Measurements from ENCODE around the gene LURAP1L. TPM values are rescaled to one million over a fixed set of nuclear protein-coding genes. Genes with fewer than 3 reads are reported as not detected.

LURAP1L gene
- total and polyA plus RNA-seq, 2 donors (not counting 1 experiment from before 2014, with no cell fraction given) = 39.9 to 94.1 TPM

DNA sequence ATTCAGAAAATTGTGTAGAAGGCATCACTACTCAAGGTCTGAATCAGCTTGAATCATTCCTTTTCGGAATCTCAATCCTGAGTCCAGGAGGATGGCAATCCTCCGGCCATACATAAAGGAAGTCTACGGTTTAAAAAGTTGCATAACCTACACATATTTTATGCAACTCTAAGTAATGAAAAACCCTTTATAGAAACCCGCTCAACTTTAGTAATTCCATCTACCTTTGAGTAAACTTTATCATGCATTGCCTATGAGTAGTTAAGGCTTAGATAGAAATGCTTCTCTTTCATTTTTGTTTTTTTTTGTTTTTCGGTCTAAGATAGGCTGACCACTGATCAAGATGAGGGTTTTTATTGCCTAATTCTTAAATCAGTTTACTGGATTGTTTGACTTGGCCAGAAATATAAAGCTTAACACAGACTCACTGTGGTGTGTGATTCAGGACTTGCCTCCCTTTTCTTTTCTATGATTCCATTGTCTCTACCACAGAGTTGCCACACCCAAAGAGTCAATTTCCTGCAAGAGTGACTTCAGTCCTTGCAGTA is 85.0 kb downstream of the LURAP1L start:
- no peak overlapping the region for H3K9ac ChIP-seq (ENCODE audit: insufficient read depth, low read length)
- no peak overlapping the region for H3K27ac ChIP-seq (ENCODE audit: insufficient read depth, low read length)
- no peak overlapping the region for H2AFZ ChIP-seq (ENCODE audit: low read length)
- H3K36me3 ChIP-seq (ENCODE audit: control insufficient read depth, insufficient read depth, low read length) = no peaks in the 10 kb centered on the region
- no peak overlapping the region for H3K4me3 ChIP-seq (replicated peaks in 1 of 4; ENCODE audit: control extremely low read depth in 1 of 4, insufficient read depth in 1 of 4, low read depth in 3 of 4, low read length in 4 of 4)
- no peaks in the 10 kb centered on the region for H3K79me2 ChIP-seq (ENCODE audit: control insufficient read depth, insufficient read depth, low read length)
- no peak for TF ChIP-seq EZH2 (IDR thresholded peaks at IDR 0.05; ENCODE audit: low read length, missing control alignments)
- TF ChIP-seq, protein P1, sequence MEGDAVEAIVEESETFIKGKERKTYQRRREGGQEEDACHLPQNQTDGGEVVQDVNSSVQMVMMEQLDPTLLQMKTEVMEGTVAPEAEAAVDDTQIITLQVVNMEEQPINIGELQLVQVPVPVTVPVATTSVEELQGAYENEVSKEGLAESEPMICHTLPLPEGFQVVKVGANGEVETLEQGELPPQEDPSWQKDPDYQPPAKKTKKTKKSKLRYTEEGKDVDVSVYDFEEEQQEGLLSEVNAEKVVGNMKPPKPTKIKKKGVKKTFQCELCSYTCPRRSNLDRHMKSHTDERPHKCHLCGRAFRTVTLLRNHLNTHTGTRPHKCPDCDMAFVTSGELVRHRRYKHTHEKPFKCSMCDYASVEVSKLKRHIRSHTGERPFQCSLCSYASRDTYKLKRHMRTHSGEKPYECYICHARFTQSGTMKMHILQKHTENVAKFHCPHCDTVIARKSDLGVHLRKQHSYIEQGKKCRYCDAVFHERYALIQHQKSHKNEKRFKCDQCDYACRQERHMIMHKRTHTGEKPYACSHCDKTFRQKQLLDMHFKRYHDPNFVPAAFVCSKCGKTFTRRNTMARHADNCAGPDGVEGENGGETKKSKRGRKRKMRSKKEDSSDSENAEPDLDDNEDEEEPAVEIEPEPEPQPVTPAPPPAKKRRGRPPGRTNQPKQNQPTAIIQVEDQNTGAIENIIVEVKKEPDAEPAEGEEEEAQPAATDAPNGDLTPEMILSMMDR (conservative IDR thresholded peaks at IDR 0.05 in 1 of 2, IDR thresholded peaks at IDR 0.05 in 1 of 2; ENCODE audit: low read depth in 1 of 2, low read length in 2 of 2) = no peak
- no peaks in the 10 kb centered on the region for H3K4me1 ChIP-seq (ENCODE audit: control insufficient read depth, extremely low read depth, insufficient read depth, low read length)
- H3K9me3 ChIP-seq (ENCODE audit: control insufficient read depth, insufficient read depth, low read depth, low read length) = no peaks in the 10 kb centered on the region
- H3K4me2 ChIP-seq (ENCODE audit: extremely low read depth, insufficient read depth, low read length) = peak overlapping the region; percentile 19
- peak; percentile 79 to 95 for DNase-seq (ENCODE audit: low read depth in 2 of 2)
- no peaks in the 10 kb centered on the region for H4K20me1 ChIP-seq (ENCODE audit: control insufficient read depth, extremely low read depth, insufficient read depth, low read length)
- no peaks in the 10 kb centered on the region for H3K27me3 ChIP-seq (ENCODE audit: control insufficient read depth, insufficient read depth, low read length)

DNA sequence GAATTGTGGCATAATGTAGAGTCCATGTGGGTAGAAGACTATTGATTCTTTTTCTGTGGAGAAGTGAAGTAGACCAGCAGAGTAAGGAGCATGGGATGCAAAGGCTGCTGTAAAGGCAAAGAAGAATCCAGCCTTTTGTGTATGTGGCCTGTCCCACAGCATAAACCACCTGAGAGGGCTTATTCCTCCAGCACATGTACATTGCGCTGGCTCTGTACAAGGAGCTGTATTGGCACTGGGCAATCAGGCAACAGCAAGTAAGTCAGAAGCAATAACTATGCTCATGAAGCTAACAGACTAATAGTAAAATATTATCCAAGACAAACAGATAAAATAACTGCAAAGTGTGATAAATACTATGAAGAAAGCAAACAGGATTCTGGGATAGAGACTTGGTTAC is 86.2 kb downstream of the LURAP1L start:
- TF ChIP-seq EZH2 (IDR thresholded peaks at IDR 0.05; ENCODE audit: low read length, missing control alignments) = no peak
- H3K4me3 ChIP-seq (replicated peaks in 1 of 4; ENCODE audit: control extremely low read depth in 1 of 4, insufficient read depth in 1 of 4, low read depth in 3 of 4, low read length in 4 of 4) = no peak overlapping the region
- no peaks in the 10 kb centered on the region for H3K4me1 ChIP-seq (ENCODE audit: control insufficient read depth, extremely low read depth, insufficient read depth, low read length)
- H3K9ac ChIP-seq (ENCODE audit: insufficient read depth, low read length) = no peak overlapping the region
- H3K9me3 ChIP-seq (ENCODE audit: control insufficient read depth, insufficient read depth, low read depth, low read length) = no peaks in the 10 kb centered on the region
- no peak overlapping the region for H3K27ac ChIP-seq (ENCODE audit: insufficient read depth, low read length)
- no peak overlapping the region for H3K4me2 ChIP-seq (ENCODE audit: extremely low read depth, insufficient read depth, low read length)
- H3K36me3 ChIP-seq (ENCODE audit: control insufficient read depth, insufficient read depth, low read length) = no peaks in the 10 kb centered on the region
- no peaks in the 10 kb centered on the region for H3K27me3 ChIP-seq (ENCODE audit: control insufficient read depth, insufficient read depth, low read length)
- H4K20me1 ChIP-seq (ENCODE audit: control insufficient read depth, extremely low read depth, insufficient read depth, low read length) = no peaks in the 10 kb centered on the region
- peak overlapping the region; percentile 8 for H2AFZ ChIP-seq (ENCODE audit: low read length)
- no peaks in the 10 kb centered on the region for H3K79me2 ChIP-seq (ENCODE audit: control insufficient read depth, insufficient read depth, low read length)
- DNase-seq (ENCODE audit: low read depth in 2 of 2) = no peak

DNA sequence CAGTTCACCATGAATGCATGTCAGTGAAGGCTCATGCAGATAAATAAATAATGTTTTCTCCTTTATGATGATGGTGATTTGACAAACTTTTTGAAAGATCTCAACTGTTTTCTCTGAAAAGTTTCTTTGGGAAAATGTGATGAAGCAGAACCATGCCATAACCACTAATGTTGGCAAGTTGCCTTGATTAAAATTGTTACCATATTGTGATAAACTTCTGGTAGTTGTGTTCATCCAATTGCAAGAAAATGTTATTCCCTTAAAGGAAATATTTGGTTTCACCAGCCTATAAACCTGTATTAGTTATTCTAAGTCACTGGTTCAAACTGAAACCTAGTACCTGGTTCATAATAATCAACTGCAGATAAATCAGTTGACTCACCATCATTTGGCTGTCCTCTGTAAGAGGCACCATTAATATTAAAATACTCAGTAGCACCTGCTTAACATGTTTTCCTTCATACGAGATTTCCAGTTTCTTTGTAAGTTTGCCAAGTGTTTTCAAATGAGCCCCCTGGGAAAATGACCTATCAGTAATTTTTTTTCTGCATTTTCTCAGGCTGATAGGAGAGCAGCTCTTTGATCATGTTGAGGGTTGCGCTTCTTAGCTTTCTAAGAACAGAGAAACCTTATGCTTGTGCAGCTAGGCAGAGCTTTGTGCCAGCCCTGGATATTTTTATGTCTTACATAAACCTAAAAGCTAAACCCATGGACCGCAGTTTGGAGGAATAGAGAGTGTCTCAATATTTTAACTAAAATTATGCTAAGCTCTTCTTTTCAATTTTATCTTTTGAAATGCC is 88.0 kb downstream of the LURAP1L start:
- H4K20me1 ChIP-seq (ENCODE audit: control insufficient read depth, extremely low read depth, insufficient read depth, low read length) = no peaks in the 10 kb centered on the region
- no peaks in the 10 kb centered on the region for H3K79me2 ChIP-seq (ENCODE audit: control insufficient read depth, insufficient read depth, low read length)
- no peak overlapping the region for H3K27ac ChIP-seq (ENCODE audit: insufficient read depth, low read length)
- no peak overlapping the region for H3K4me3 ChIP-seq (replicated peaks in 1 of 4; ENCODE audit: control extremely low read depth in 1 of 4, insufficient read depth in 1 of 4, low read depth in 3 of 4, low read length in 4 of 4)
- H3K27me3 ChIP-seq (ENCODE audit: control insufficient read depth, insufficient read depth, low read length) = no peaks in the 10 kb centered on the region
- H3K36me3 ChIP-seq (ENCODE audit: control insufficient read depth, insufficient read depth, low read length) = no peaks in the 10 kb centered on the region
- no peaks in the 10 kb centered on the region for H3K9me3 ChIP-seq (ENCODE audit: control insufficient read depth, insufficient read depth, low read depth, low read length)
- peak in 1 of 2 donors; percentile 27 for DNase-seq (ENCODE audit: low read depth in 2 of 2)
- TF ChIP-seq, protein P1 (conservative IDR thresholded peaks at IDR 0.05 in 1 of 2, IDR thresholded peaks at IDR 0.05 in 1 of 2; ENCODE audit: low read depth in 1 of 2, low read length in 2 of 2) = no peak
- no peak for TF ChIP-seq EZH2 (IDR thresholded peaks at IDR 0.05; ENCODE audit: low read length, missing control alignments)
- no peak overlapping the region for H3K9ac ChIP-seq (ENCODE audit: insufficient read depth, low read length)
- peak overlapping the region; percentile 49 for H3K4me2 ChIP-seq (ENCODE audit: extremely low read depth, insufficient read depth, low read length)
- no peak overlapping the region for H2AFZ ChIP-seq (ENCODE audit: low read length)
- no peaks in the 10 kb centered on the region for H3K4me1 ChIP-seq (ENCODE audit: control insufficient read depth, extremely low read depth, insufficient read depth, low read length)
